ENCODE measurements around the gene BTBD16.
A peak's percentile ranks its signal among the peaks of the same experiment; 100 is the strongest.

Gene BTBD16

GRCh38 chr10:122276611-122277208 lies 5.6 kb downstream of the BTBD16 start:
- no peak for DNase-seq

DNA sequence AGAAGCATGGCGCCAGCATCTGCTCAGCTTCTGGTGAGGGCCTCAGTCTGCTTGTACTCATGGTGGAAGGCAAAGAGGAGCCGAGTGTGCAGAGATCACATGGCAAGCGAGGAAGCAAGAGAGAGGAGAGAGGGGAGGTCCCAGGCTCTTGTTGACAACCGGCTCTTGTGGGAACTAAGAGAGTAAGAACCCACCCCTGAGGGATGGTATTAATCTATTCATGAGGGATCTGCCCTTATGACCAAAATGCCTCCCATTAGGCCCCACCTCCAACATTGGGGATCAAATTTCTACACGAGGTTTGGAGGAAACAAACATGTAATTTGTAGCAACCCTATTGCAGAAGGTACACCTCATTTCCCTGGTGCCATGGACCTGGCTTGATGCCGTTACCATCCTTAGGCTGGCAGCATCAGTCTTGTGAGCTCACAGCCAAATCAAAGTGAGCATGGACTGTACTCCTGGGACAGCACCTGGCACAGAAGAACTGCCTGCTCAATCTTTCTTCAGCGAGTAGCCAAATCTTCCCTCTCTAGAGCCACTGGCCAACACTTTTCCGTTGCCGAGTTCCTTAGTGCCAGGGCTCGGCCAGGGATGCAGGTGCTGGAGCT lies 6.5 kb downstream of the BTBD16 start:
- DNase-seq = no peak

- DNase-seq = peak in 1 of 2 donors; percentile 3
Measured at GRCh38 chr10:122279725-122280141, 8.6 kb downstream of the BTBD16 start.

- DNase-seq = no peak
Measured at GRCh38 chr10:122280156-122280555, 9.1 kb downstream of the BTBD16 start.

DNA sequence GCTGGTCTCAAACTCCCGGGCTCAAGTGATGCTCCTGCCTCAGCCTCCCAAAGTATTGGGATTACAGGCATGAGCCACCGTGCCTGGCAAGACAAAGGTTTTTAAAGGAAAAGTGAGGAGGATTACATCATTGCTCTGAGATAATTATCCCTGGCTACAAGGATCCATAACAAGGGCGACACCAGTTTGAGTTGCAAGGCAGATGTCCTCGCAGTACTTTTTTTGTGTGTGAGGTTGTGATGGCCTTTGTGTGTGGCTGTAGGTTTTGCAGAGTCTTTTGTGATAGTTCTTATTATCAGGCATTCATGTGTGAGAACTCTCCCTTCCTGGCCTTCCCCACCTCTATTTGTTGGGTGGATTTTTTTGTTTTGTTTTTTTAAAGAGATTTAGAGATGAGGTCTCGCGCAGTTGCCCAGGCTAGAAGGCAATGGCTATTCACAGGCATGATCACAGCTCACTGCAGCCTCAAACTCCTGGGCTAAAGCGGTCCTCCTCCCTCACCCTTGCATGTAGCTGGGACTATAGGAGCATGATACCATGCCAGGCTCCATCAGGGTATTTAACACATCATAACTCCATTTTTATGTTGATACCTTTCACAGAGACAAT lies 10.0 kb downstream of the BTBD16 start:
- no peak for DNase-seq

DNA sequence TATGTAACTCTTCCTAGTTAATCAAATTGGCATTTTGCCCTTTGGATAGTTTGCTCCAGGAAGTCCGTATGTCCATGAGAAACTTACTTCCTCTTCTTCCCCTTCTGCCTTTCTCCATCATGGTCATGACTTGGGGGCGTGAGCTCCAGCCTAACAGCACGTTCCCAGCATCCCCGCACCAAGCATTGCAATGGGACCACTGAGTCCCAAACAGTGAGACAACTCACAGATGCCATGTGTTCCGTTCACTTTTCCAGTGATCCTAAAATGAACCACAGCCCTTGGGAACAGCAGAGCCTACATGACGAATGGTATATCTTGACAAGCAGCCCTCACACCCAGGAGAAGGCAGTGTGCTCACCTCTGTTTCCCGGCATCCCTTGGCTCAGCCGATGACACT lies 10.7 kb downstream of the BTBD16 start:
- DNase-seq = no peak

- DNase-seq = no peak
Measured at GRCh38 chr10:122282253-122282671, 11.2 kb downstream of the BTBD16 start.

DNA sequence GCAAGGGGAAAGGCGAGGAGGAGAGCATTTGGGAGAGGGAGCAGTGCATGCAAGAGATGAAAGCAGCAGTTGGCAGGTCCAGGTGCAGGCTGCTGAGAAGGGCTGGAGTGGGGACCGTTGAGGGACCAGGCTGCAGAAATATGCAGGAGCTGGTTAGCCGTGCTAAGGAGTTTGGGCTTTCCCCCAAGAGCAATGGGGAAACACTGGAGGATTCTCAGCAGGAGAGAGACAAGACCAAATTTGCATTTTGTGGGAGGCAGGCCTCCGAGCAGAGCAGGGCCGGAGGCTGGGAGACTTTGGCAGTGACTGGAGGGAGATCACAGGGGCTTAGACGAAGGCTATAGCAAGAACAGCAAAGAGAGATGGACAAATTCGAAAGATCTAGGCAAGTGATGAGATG lies 11.8 kb downstream of the BTBD16 start:
- DNase-seq = no peak

- no peak for DNase-seq
Measured at GRCh38 chr10:122285506-122286444, 14.7 kb downstream of the BTBD16 start.

DNA sequence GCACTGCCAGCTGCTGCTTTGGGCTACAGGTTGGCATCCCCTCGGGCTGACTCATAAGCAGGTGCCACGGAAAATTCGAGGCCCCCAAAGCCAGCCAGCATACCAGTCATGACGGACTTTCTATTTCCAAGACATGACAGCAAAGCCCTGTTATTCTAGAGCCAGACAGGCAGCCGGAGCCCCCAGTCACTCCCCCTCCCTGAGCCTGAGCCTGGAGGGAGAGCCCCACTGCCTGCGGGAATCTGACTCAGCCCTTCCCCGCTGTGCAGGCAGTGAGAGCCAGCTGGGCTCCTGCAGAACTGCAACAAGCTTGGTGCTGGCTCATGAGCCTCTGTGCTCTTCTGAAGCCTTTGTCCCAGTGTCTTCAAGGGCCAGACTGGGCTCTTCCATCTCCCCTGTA lies 15.8 kb downstream of the BTBD16 start:
- DNase-seq = no peak

DNA sequence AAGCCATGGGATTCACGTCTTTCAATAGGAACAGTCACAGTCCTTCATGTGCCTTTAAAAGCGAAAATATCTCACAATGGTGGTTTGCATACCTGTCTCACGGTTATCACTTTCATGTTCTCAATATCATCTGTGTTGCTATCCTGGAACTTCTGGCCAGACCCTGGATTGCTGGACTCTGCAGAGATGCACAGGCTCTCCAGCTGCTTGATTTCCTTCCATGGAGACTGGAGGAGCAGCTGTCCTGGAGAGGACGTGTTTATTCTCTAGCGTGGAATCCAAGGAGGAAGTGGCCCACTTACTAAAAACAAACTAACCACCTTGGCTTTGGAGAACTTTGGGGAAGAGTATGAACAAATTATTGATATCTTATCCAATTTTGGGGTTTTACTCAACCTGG lies 16.5 kb downstream of the BTBD16 start:
- DNase-seq = no peak

DNA sequence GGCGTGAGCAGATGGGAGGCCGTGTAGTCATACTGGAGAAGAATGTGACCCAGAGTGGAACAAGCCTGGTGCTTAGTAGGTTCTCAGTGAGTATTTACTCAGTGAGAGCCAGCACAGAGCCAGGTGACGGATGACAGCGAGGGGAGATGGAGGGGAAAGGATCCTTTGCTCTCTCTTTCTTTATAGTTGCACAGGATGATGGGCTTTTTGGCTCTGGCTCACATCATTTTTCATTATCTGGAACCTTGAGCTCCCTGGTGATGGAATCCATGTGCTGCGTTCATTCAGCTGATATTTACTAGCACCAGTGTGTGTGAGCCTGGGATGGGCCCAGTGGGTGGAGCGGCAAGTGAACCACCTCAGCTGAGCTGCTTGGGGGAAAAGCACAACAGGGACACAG lies 17.2 kb downstream of the BTBD16 start:
- no peak for DNase-seq

DNA sequence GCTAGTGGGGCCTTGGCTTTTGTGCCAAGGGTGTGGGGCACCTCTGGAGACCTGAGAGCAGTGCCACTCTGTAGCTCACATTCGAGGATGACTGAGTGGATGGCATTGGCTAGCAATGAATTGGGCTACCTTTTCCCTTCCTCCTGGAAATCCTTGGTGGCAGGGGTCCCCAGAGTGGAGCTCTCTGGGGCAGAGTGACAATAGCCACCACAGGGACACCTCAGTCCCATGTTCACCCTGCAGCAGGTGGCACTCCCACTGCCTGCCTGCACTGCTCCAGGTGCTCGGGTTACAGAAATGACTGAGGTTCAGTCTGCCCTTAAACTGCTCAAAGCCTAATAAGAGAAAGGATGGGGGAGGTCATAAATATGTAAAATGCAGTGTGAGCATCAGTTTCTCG lies 17.8 kb downstream of the BTBD16 start:
- no peak for DNase-seq

DNA sequence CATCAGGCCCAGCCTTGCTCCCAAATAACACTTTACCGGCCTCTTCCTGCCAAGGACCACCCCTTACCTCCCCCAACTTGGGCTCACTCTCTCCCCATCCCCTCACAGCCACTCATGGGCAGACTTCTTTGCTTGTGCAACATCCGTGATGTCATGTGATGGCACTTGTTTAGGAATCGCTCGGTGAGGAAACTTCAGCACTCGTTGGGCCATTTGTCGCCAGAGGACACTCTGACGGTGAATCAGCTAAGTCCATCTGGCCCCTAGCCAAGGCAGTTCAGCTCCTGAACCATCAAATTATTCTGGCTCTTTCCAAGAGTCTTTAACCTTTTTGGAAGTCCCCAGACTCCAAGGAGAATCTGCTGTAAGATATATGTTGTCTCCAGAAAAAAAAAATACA lies 19.2 kb downstream of the BTBD16 start:
- DNase-seq = no peak

DNA sequence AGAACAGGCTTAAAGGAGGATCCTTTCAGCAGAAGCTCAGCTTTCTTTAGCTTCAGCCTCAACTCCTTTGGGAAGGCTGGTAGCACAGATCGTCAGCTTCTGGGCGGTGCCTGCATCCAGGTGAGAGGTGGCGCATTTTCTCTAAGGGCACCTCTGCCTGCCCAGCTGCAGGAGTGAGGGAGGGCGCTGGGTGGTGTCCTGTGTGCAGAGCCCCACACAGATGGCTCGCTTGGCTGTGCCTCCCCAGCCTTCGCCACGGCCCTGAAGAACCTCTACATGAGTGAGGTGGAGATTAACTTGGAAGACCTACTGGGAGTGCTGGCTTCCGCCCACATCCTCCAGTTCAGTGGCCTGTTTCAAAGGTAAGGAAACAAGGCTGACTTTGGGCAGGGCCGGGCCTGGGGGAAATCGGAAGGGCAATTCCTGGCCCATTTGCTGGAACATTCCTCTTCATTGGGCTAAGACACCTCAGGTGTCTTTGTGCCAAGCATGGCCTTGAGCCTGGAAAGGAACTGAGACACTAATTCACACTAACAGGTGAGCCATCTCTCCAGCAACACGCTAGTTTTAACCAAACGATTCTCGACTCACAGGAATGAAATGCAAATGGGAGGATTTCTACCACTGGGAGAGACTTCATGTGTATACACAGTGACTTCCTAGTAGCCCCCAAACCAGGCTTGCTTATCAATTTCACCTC lies 19.9 kb downstream of the BTBD16 start:
- no peak for DNase-seq

GRCh38 chr10:122291739-122292138 lies 20.6 kb downstream of the BTBD16 start:
- no peak for DNase-seq

DNA sequence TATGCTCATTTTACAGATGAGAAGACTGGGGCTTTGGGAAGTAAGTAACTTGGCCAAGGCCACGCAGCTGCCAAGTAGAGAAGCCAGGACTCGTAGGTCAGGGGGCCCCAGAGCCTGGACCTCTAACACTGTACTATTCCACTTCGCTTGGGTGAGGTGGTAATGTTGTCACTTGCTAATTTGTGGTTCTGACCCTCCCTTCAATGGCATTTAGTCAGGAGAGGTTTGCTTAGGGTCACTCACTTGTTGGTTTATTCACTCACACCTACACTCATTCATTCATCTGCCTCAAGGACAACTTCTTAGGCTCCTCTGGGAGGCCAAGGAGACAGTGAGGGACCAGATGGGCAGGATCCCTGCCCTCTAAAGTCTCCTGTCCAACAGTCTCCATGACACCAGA lies 21.3 kb downstream of the BTBD16 start:
- no peak for DNase-seq

GRCh38 chr10:122293156-122293960 lies 22.3 kb downstream of the BTBD16 start:
- no peak for DNase-seq

GRCh38 chr10:122293961-122294380 lies 22.9 kb downstream of the BTBD16 start:
- DNase-seq = no peak

- no peak for DNase-seq
Measured at GRCh38 chr10:122294511-122295450, 23.7 kb downstream of the BTBD16 start.

DNA sequence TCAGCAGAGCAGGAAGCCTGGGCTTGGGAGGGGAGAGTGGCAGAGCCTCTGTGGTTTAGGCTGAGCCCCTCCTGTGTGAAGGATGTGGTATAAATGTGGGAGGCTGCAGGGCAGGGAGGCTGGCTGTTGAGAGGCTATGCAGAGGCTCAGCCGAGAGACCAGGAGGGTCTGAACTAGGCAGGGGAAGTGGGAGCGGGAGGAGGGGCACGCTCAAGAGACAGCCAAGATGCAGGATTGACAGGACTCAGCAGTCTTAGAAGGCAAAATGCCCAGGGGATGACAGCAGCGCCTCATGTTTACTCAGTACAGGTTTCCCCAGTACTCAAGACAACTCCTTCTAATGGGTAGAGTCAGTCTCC lies 24.3 kb downstream of the BTBD16 start:
- DNase-seq = peak in 1 of 2 donors; percentile 11

Measured in CD4-positive, alpha-beta T cell treated with Interferon alpha-2 for 1 hour (primary cell).